ENCODE results near the gene VSTM4.

GRCh38 chr10:49011756-49012155, 103.6 kb downstream of the VSTM4 start:
- TF ChIP-seq CTCF (IDR thresholded peaks at IDR 0.05) = no peak
- no peak for TF ChIP-seq POLR2A (IDR thresholded peaks at IDR 0.05)

Measured in ovary (tissue), 3 donors.